ENCODE data around the gene LTBR.

Gene LTBR

GRCh38 chr12:6368906-6369525 is 14.9 kb upstream of the LTBR start:
- no peak for DNase-seq

DNA sequence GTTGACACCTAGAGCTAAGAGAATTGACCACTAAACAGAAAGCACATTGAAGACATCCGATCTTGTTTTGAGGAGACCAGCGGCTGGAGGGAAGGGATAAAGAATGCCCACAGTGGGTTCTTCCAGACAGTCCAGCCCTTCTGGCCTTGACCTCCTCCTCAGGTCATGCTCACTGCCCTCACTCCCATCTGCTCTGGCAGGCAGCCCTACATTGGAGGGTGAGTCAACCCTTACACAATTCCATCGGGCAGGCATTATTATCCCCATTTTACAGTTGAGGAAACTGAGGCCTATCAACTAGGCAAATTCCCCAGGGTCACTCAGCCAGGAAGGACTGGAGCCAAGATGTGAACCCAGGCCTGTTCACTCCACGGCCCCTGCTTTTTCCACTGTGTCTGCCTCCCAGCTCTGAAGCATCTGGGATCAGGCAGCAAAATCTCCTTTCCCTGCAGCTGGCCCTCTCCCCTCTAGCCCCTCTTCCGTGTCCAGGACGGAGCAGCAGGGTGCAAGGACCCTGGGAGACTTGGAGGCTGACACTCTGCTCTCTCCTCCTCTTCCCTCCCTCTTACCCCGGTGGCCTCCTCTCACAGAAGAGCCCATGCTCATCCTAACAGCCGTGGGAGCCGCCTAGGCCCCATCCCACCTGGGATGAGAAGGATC is 13.9 kb upstream of the LTBR start:
- no peak for DNase-seq

GRCh38 chr12:6370576-6370935 is 13.4 kb upstream of the LTBR start:
- no peak for DNase-seq

DNA sequence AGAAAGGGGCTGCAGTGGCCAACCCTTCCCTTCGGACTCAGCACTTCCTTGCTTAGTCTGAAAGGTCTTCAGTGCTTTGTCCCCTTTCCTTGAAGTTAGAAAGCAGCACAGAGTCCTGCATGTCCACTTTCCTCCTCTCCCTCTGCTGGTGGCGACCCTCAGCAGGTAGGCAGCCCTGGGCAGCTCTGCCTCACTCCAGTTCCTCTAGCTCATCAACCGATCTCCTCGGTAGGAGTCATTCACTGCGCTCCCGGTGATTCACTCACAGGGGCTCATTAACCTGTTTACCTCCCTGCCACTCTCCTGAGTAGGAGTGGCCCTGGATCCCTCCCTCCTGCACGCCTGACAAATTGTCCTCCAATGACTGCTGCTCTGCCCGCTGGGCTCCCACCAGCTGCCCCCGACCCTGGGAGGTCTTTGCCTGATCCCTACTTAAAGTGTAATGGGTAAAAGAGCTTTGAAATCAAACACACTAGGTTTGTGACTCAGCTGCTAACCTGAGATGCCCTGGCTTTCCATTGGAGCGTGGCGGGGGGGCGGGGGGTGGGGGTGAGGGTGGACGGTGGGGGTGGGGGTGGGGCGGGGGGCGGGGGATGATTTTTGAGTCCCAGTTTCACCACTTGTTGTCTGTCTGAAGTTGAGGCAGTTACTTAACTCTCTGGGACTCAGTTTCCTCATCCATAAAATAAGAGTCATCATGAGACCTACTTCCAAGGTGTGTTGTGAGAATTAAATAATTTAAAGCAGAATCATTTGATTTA is 12.8 kb upstream of the LTBR start:
- DNase-seq = no peak

DNA sequence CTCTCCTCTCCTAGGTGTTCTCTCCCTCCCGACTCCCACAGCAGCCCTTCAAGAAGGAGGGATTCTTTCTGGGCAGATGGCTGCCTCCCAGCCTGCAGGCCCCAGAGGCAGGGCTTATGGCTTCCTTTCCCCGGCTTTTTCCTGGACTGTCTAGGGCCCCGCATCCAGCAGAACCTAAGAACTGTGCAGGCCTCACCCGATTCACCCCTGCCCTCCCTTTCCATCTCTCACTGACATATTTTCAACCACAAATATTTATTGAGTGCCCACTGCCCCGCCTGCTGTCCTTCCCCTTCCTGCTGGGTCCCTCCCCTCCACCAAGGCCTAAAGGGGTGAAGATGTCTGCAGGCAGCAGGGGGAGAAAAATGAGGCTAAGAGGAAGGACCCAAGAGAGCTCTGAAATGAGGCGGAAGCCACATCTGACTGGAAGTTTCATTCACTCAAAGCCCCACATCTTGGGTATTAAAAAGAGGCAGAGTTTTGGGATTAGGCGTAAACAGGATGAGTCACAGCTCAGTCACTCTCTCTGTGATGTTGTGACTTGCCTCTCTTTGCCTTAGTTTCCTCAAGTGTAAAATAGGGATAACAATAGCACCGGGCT is 11.5 kb upstream of the LTBR start:
- DNase-seq = no peak

DNA sequence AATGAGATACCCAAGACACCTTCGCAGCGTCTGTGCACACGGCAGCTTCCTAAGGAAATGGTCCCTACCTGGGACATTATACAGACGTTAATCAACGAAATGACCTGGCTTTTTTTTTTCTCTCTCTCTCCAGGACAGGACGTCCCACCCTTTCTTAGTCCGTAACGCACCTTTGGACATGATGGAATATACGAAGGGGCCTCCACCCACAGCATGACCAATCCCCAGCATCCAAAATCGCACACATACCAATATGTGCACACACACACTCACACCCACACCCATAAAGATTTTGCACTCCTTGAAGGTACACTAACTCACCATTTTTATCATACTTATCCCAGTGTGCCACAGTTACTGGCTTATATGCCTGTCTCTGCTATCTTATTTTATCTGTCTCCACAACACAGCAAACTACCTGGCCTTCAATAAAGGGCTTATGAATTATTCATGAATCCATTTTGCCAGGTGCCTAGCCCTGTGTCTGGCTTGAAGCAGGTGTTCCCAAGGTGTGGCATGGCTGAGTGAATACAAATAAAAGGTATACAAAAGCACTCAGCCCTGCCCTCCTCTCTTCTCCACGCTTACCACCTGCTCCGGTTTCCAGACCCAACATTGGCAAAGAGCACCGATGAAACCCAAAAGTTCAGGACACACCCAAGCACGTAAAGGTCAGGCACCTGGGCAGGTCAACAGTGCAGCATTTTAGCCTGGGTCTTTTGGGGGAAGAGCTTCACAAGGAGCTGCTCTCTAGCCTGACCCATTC is 10.8 kb upstream of the LTBR start:
- no peak for DNase-seq

DNA sequence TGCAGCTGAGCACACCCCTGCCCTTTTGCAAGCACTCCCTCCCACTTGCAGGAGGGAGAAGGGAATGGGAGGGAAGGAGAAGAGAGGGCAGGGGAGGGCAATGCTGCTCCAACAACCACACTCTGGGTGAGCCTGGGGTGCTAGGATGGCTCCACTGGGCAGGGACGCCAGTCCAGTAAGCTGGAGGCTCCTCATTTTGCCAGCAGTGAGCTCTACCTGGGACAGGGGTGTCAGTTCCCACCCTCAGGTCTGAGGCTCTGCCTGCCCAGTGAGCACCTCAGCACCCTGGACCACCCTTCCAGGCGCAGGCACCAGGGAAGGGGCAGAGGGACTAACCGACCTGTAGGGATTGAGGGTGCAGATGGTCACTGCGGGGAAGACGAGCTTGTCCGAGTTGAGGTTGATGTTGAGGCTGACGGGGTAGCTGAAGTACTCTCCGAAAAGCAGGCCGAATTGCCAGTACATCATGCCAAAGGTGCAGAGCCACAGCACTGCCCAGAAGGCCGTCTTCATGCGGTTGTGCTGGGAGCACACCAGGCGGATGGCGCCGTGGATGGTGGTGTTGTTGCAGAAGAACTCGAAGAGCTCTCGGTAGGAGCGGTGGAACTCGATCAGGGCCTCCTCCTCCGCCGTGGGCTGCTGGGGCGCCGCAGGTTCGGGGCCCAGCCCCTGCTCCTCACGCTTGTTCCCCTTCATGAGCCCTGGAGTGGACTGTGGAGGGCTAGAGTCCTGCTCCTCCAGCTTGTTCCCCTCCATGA is 9.8 kb upstream of the LTBR start:
- DNase-seq = no peak

GRCh38 chr12:6374786-6375160 is 9.2 kb upstream of the LTBR start:
- DNase-seq = no peak

DNA sequence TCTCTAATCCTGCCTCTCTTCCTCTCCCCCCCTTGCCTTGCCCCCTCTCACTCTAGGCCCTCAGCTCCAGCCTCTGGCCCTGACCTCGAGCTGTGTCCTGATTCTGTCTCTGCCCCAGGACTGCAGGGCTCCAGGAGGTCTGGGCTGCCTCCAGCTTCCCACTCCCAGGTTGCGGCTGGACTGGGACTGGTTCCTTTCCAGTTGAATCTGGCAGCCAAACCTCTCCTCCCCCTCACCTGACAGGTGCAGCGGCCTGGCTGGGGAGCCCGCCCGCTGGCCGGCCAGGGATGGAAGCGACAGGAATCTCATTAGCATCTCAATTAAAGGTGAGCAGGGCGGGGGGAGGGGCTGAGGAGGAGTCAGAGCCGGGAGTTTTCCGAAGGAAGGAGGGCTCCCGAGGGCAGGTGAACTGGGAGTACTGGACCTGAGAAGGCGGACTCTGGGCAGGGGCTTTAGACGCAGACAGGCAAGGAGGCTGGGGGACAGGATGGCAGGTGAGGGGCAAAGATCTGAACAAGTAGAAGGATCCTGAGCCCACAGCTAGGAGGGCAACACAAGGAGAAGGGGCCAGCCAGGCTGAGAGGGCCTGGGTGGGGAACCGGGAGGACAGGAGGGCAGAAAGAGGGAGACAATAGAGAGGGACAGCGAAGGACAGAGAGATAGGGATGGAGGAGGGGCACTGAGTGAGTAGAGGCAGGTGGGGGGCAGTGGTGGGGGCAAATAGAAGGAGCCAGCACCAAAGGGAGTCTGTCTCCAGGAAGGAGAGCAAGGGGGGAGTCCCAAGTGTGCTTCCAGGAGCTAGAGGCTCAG is 8.5 kb upstream of the LTBR start, which contains the start of gene SCNN1A:
SCNN1A (minus strand) TSS at position 295 of the 810 bp plus-strand sequence. CDS start 780 bp downstream, outside the sequence.
- DNase-seq = no peak

DNA sequence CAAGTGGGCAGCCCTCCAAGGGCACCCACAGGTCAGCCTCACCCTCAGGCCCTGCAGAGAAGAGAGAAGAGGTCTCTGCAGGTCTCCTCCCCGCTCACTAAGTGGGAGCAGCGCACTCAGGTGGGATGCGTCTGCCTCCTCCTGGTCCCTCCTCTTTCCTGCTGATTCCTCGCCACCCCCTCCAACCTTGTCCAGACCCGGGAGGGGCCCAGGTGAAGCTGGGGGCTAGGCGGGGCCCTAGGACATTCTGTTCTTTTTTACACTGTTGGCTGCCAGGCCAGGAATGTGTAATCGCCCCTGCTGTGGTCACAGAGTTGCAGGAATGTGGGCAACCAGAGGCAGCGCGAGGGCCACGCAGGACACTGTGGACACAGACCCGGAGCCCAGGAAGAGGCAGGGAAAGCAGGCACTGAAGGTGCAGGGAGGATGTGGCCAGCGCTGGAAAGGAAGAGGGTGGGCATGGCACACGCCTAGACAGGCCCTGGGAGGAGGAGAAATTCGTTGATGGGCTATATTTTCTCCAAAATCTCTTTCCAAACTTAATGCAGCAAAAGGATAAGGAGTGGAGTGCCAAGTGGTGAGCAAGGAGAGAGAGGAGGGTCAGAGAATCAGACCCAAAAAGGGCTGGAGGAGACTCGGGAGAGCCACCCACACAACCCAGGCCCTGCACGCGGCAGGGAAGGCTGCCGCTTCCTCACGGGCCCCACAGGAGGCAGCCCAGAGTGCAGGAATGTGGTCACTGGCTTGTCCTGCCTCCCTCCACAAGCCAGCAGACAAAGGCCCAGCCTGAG is 7.7 kb upstream of the LTBR start:
- DNase-seq = no peak

DNA sequence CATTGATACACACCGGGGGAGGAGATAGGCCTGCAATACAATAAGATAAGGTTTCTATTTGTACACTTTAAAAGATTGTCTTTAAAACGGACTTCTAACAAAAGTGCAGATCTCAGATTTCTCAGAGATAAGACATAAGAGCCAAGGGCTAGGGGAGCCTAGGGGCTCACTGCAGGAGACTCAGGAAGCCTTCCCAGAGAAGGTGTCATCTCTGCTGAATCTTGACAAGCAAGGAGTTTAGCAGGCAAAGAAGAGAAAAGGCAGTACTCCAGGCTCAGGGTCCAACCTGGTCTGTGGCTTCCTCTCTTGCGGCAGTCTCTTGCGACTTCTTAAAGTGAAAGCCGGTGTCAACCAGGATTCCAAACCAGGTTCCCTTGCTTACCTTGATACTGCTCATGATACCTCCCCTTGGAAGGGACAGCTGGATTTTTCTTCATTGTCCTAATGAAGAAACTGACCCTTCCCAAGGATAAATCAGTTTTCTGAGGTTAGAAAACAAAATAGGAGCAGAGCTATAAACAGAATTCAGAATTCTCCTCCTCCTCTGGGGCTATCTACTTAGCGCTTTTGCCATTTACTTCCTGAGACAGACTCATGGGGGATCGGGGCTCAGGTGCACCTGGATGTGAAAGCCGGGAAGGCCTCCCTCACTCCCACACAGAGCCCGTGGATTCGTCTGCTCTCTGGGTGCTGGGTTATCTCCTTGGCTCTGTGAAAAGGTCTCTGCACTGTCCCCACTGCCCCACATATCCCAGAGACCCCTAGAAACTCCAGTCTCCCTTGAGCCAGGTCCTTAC is 6.9 kb upstream of the LTBR start:
- no peak for DNase-seq

DNA sequence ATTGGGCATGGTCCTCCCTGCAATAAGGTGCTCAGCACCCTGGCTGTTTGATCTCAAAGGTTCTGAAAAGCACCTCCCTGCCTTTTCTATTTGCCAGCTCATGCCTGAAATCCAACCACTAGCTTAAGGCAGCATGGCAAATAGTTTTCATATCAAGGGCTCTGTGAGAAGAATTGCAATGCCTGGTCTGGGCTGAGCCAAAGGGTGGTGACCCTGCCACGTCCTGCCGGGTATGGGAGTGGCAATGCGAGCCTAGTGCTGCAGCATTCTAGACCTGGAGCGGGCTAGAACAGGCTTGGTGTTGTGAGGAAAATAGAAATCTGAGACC is 6.3 kb upstream of the LTBR start:
- no peak for DNase-seq

DNA sequence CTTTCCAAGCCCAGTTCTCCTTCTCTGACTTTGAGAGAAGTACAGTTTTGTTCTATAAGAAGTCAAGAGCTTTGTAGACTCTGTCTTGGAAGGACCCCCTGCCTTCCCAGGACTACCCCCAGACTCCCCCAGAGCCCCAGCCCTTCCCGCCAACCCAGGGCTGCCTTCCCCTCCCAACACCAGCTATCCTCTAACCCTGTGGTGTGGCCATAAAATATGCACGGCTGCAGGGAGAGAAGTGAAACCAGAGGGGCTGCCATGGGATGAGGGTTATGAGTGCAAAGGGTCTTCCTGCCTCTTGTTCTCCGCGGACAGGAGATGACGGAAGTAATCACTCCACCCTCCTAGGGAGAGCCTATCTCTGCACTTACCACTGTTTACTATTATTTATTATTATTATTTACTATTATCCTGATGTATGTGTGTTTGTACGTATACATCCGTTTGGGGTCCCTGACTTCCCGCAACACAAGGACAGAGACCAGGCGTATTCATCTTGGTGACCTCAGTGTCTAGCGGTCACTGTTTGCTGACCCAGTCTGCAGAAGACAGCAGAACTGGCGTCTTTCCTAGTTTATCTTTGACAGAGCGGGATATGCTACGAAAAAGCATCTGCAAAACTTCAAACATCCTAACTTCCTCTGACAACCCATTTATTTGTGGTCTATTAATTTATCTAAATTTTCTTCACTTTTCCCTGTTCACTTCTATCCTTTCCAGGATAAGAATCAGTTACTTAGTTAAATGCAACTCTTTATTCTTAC is 5.1 kb upstream of the LTBR start:
- DNase-seq = no peak

DNA sequence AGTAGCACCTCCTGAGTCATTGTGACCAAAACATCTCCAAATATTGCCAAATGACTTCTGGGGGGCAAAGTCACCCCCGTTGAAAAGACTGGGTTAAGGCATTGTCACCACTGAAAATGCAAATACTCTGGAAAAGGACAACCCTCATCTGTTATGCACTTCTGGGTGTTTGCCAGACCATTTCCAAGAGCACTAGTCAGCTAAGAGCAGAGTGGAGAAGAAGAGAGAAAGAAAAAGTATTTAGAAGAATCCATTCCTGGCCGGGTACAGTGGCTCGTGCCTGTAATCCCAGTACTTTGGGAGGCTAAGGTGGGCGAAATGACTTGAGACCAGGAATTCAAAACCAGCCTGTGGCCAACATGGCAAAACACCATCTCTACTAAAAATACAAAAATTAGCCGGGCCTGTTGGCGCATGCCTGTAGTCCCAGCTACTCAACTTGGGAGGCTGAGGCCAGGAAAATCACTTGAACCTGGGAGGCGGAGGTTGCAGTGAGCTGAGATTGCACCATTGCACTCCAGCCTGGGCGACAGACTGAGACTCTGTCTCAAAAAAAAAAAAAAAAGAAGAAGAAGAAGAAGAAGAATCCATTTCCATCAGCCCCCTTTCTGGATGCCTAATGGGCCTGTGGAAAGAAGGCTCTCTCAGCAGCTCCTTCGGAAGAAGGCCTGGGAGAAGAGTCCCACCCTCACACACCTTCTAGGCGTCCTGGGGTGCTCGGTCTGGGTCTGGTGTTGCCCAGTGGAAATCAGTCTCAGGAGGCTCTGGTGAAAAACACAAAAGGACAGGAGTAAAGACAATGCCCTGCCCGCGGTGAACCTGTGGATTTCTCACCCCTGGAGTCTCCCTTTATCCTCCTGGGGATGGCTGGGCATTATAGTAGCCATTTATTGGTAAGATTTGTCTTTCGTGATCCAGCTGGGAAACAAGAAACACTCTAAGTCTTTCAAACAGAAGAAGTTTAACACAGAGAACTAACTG is 3.5 kb upstream of the LTBR start:
- no peak for DNase-seq

GRCh38 chr12:6382371-6382770 is 1.6 kb upstream of the LTBR start:
- DNase-seq = no peak

DNA sequence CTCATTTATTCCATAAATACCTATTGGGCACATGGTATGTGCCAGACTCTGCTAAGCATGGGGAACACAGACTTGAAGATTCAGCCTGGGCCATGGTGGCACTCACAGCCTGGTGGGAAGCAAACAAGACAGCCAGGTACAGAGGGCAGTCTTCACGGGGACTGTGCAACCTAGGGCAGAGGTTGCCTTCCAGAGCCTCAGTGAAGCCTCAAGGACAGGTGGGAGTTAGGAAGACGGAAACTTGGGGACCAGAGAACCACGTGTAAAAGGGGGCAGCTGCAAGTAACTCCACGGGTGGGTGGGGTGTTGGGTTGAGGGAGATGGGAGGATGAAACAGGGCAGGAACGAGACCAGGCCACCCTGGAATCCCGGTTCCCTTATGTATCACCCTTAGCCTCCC is 980 bp upstream of the LTBR start:
- no peak for DNase-seq

DNA sequence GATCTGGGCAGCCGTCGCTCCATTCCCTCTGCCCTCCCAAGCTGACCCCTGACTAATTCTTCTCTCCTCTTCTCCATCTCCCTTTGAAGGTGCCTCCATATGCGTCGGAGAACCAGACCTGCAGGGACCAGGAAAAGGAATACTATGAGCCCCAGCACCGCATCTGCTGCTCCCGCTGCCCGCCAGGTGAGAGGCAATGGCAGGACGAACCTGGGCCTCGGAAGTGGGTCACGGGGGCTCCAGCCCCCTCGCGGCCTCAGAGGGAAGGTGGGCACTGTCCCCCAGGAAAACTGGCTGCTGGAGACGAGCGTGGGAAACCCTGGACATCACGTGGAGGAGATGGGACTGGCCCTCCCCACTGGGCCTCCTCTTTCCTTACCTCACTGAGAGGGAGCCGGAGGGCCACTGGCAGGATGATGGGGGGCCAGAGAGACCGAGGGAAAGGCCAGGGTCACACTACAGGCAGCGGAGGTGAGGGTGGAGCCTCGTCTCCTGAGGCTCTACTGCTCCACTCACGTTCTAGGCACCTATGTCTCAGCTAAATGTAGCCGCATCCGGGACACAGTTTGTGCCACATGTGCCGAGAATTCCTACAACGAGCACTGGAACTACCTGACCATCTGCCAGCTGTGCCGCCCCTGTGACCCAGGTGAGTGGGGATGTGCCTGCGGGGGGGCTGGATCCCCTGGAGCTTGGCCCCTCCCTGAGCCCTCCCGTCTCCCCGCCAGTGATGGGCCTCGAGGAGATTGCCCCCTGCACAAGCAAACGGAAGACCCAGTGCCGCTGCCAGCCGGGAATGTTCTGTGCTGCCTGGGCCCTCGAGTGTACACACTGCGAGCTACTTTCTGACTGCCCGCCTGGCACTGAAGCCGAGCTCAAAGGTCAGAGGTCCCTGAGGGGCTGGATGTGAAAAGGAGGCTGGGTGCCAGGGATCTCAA is 806 bp downstream of the LTBR start:
- no peak for DNase-seq

Measured in CD4-positive, alpha-beta T cell treated with Interleukin-4 for 4 hours (primary cell).